Mucosa of descending colon (tissue), 3 donors: ENCODE results near the gene TMEM39B. TPM values are rescaled to one million over a fixed set of nuclear protein-coding genes. Genes with fewer than 3 reads are reported as not detected.
"Not testable (repeated sequence)": the region's sequence is repeated elsewhere in the genome, so short reads cannot be mapped to it uniquely, and the experiment has no call there.

ENCODE experiments used
- ATAC-seq: fragments of 200-7000 bp; cut with Tn5 transposase; one replicate; pipeline ENCODE4 v1.9.1; 2020; ENCODE audit warnings: mild to moderate bottlenecking, moderate library complexity
- DNase-seq, 3 donors: peaks; one replicate each; pipeline ENCODE4 v3.0.0-alpha.2; 2020
- H3K36me3 ChIP-seq: fragments of 200-600 bp; one replicate; pipeline ENCODE4 v1.8.0; 2021; ENCODE audit warnings: low read depth, mild to moderate bottlenecking
- H3K4me1 ChIP-seq: fragments of 200-600 bp; one replicate; pipeline ENCODE4 v1.8.0; 2021; ENCODE audit warnings: low read depth, mild to moderate bottlenecking
- H3K4me3 ChIP-seq: fragments of 200-600 bp; one replicate; pipeline ENCODE4 v1.8.0; 2021; ENCODE audit warnings: mild to moderate bottlenecking
- H3K9me3 ChIP-seq: fragments of 200-600 bp; one replicate; pipeline ENCODE4 v1.8.0; 2021; ENCODE audit warnings: mild to moderate bottlenecking
- CTCF ChIP-seq: fragments of 200-600 bp; IDR thresholded peaks from one replicate; pipeline ENCODE4 v1.8.0; 2022; ENCODE audit warnings: antibody characterized with exemption, mild to moderate bottlenecking
- intact Hi-C, 2 donors: fragments of 100-400 bp; cut with DNase I in 1 of 2; cut with micrococcal nuclease in 1 of 2; formaldehyde crosslinking; loops; one replicate each; pipeline versions ENCODE4 v1.11.0 to v1.11.1; 2022; cut with DNase I, micrococcal nuclease
- microRNA-seq: library from miRNA; unstranded; fragments of <30 nt; microRNA quantifications from one replicate; pipeline ENCODE4, GENCODE V29; 2019
- total RNA-seq, 3 donors: library from RNA; stranded (reverse); fragmentation: NEBNext Ultra II Directional in 2 of 3; extraction: Animal tissue kit (Norgen Biotek cat#: 25700) in 2 of 3; gene quantifications; one replicate each; pipeline versions ENCODE4 v1.2.1 to v1.2.4, GENCODE V29; 2021 to 2023
- donor health status: DM: no; HTN: no; CAD: no; lungs with moderate emphysema.
- donor health status: DM: no; HTN: no; CAD: no.
- donor health status: DM: no; HTN: yes; CAD: no.

The TMEM39B gene
- total RNA-seq, 3 donors from 2014 or later = 9.7 to 14.2 (median 12.2) TPM

- intact Hi-C loops = no loop called here
- DNase-seq = no peak
- H3K4me1 ChIP-seq = peaks cover 4% of the 10 kb centered on the region
- TF ChIP-seq CTCF = no peak
- H3K36me3 ChIP-seq = no peaks in the 10 kb centered on the region
- peaks cover 10% of the 10 kb centered on the region for H3K9me3 ChIP-seq
- H3K4me3 ChIP-seq = no peak overlapping the region
- ATAC-seq = no peak
These were observed 71.3 kb downstream of the TMEM39B start for GRCh38 chr1:32144033-32144432.

- intact Hi-C loops, ATAC-seq: not testable (repeated sequence)
- H3K9me3 ChIP-seq = peaks cover 10% of the 10 kb centered on the region
These were observed 75.1 kb downstream of the TMEM39B start for GRCh38 chr1:32147799-32148198.

GRCh38 chr1:32150847-32151246, 78.1 kb downstream of the TMEM39B start:
- H3K9me3 ChIP-seq = peaks cover 10% of the 10 kb centered on the region
- TF ChIP-seq CTCF = no peak
- H3K36me3 ChIP-seq = peaks cover 3% of the 10 kb centered on the region
- ATAC-seq = no peak
- intact Hi-C loops = no loop called here
- no peaks in the 10 kb centered on the region for H3K4me1 ChIP-seq
- no peak for DNase-seq
- H3K4me3 ChIP-seq = no peak overlapping the region

More at GRCh38 chr1:32147799-32148198, 75.1 kb downstream of the TMEM39B start:
- H3K4me3 ChIP-seq, DNase-seq, H3K4me1 ChIP-seq, H3K36me3 ChIP-seq: not testable (repeated sequence)

GRCh38 chr1:32151319-32151787, 78.6 kb downstream of the TMEM39B start:
- peaks cover 3% of the 10 kb centered on the region for H3K36me3 ChIP-seq
- ATAC-seq (no peak), DNase-seq (no peak)
- H3K4me3 ChIP-seq = no peak overlapping the region
- intact Hi-C loops = no loop called here
- peaks cover 10% of the 10 kb centered on the region for H3K9me3 ChIP-seq
- H3K4me1 ChIP-seq = no peaks in the 10 kb centered on the region
- no peak for TF ChIP-seq CTCF

Small RNAs within 50 kb of the gene (microRNA-seq; reads per million reads assigned to microRNA genes)
- gene MIR5585 = not detected

Other genes with a start within 250 kb of the TMEM39B start
- 100 to 1,000 TPM; 211 to 307 (median 298) TPM for gene PTP4A2, start 134.6 kb upstream of the TMEM39B start, total RNA-seq
- gene KHDRBS1, start 59.1 kb upstream of the TMEM39B start, total RNA-seq = 100 to 1,000 TPM in 1 of 3 donors, 10 to 100 TPM in 2; 85.2 to 127 (median 90.5) TPM
- 10 to 100 TPM; 47.1 to 70.7 (median 50.1) TPM for gene KPNA6, start 35.1 kb downstream of the TMEM39B start, total RNA-seq
- 10 to 100 TPM; 31.0 to 45.2 (median 39.3) TPM for gene TXLNA, start 106.7 kb downstream of the TMEM39B start, total RNA-seq
- 1 to 10 TPM; 1.5 to 4.2 (median 3.2) TPM for gene CCDC28B, start 127.7 kb downstream of the TMEM39B start, total RNA-seq
- gene IQCC, start 132.7 kb downstream of the TMEM39B start, total RNA-seq = 1 to 10 TPM; 1.1 to 2.2 (median 1.9) TPM
- not detected for gene DCDC2B, start 136.2 kb downstream of the TMEM39B start, total RNA-seq
- gene TMEM234, start 149.4 kb downstream of the TMEM39B start, total RNA-seq = 10 to 100 TPM; 21.1 to 35.6 (median 28.0) TPM
- gene EIF3I, start 149.5 kb downstream of the TMEM39B start, total RNA-seq = 100 to 1,000 TPM; 111 to 138 (median 115) TPM
- 1 to 10 TPM; 3.4 to 5.5 (median 5.5) TPM for gene FAM167B, start 174.3 kb downstream of the TMEM39B start, total RNA-seq
- 1 to 10 TPM; 4.7 to 6.0 (median 5.9) TPM for gene LCK, start 178.3 kb downstream of the TMEM39B start, total RNA-seq
- 100 to 1,000 TPM; 143 to 208 (median 203) TPM for gene HDAC1, start 219.1 kb downstream of the TMEM39B start, total RNA-seq